Measurements from ENCODE around the gene FOXJ2.
A peak's percentile ranks its signal among the peaks of the same experiment; 100 is the strongest.
"Not testable (repeated sequence)": the region's sequence is repeated elsewhere in the genome, so short reads cannot be mapped to it uniquely, and the experiment has no call there.

FOXJ2 gene

DNA sequence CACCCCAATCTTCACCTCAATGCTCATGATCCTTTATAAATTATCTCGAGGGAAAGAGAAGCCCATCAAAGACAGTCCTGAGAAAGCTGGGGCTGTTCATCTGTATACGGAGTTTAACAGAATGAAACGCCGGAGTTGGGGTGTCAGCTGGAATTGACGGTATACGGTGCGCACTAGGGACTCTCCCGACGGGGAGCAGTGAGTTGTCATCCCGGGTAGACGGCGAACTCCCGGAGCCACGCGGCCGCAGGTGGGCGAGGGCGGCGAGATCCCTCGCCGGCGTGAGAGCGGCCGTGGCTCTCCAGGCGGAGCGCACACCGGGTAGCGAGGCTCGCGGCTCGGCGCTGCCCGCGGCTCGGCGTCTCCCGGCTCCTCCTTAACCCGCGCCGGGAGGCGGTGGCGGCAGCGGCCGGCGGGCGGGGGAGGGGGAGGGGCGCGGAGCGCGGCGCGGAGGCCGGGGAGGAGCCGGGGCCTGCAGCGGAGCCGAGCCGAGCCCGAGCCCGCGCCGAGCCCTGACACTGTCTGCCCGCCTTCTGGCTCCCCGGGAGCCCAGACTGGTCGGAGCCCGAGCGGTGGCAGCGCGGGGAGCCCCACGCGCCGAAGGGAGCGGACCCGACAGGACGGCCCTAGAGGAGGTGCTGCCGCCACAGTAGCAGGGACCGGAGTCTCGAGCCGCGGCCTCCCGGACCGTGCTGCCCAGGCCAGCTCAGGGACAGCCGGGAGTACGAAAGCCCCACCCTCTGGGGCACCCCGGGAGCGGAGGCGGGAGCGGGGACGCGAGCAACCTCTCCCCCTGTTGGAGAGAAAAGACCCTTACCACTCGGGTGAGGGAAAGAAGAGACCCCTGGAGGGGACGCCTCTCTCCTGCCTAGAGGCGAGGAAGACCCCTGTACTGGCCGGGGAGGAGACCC lies at the start of gene FOXJ2:
Gene FOXJ2 (plus strand): TSS at position 475 of the 911 bp plus-strand sequence. CDS start 7,117 bp downstream, outside the sequence.
- no peaks in the 10 kb centered on the region for H3K27me3 ChIP-seq (ENCODE audit: control insufficient read depth in 2 of 2, insufficient read depth in 2 of 2, low read length in 2 of 2)
- no peaks in the 10 kb centered on the region for H3K36me3 ChIP-seq (ENCODE audit: control insufficient read depth in 2 of 2, insufficient read depth in 2 of 2, low read length in 2 of 2)
- H3K4me3 ChIP-seq (ENCODE audit: low read length in 2 of 2) = peak within 1 kb of the TSS; percentile 80 to 90
- H3K9ac ChIP-seq (ENCODE audit: low read depth in 1 of 2, low read length in 2 of 2) = peak within 1 kb of the TSS; percentile 93 to 96
- H3K4me1 ChIP-seq (ENCODE audit: control insufficient read depth in 2 of 2, insufficient read depth in 2 of 2, low read length in 2 of 2) = peaks cover 32 to 35% of the 10 kb centered on the region in 2 donors
- peak within 1 kb of the TSS; percentile 86 to 94 for H3K27ac ChIP-seq (ENCODE audit: low read depth in 2 of 2, low read length in 2 of 2)
- no peaks in the 10 kb centered on the region for H3K9me3 ChIP-seq (ENCODE audit: control insufficient read depth in 2 of 2, low read length in 2 of 2)

GRCh38 chr12:7983019-7983418 lies 49.5 kb upstream of the FOXJ2 start:
- H3K9ac ChIP-seq (ENCODE audit: low read depth in 1 of 2, low read length in 2 of 2); H3K4me3 ChIP-seq (ENCODE audit: low read length in 2 of 2); H3K36me3 ChIP-seq (ENCODE audit: control insufficient read depth in 2 of 2, insufficient read depth in 2 of 2, low read length in 2 of 2); H3K9me3 ChIP-seq (ENCODE audit: control insufficient read depth in 2 of 2, low read length in 2 of 2); H3K27me3 ChIP-seq (ENCODE audit: control insufficient read depth in 2 of 2, insufficient read depth in 2 of 2, low read length in 2 of 2); H3K4me1 ChIP-seq (ENCODE audit: control insufficient read depth in 2 of 2, insufficient read depth in 2 of 2, low read length in 2 of 2); H3K27ac ChIP-seq (ENCODE audit: low read depth in 2 of 2, low read length in 2 of 2): not testable (repeated sequence)

GRCh38 chr12:7983460-7983859 lies 49.1 kb upstream of the FOXJ2 start:
- H3K9me3 ChIP-seq (ENCODE audit: control insufficient read depth in 2 of 2, low read length in 2 of 2); H3K4me1 ChIP-seq (ENCODE audit: control insufficient read depth in 2 of 2, insufficient read depth in 2 of 2, low read length in 2 of 2); H3K9ac ChIP-seq (ENCODE audit: low read depth in 1 of 2, low read length in 2 of 2); H3K36me3 ChIP-seq (ENCODE audit: control insufficient read depth in 2 of 2, insufficient read depth in 2 of 2, low read length in 2 of 2); H3K27ac ChIP-seq (ENCODE audit: low read depth in 2 of 2, low read length in 2 of 2); H3K27me3 ChIP-seq (ENCODE audit: control insufficient read depth in 2 of 2, insufficient read depth in 2 of 2, low read length in 2 of 2); H3K4me3 ChIP-seq (ENCODE audit: low read length in 2 of 2): not testable (repeated sequence)

DNA sequence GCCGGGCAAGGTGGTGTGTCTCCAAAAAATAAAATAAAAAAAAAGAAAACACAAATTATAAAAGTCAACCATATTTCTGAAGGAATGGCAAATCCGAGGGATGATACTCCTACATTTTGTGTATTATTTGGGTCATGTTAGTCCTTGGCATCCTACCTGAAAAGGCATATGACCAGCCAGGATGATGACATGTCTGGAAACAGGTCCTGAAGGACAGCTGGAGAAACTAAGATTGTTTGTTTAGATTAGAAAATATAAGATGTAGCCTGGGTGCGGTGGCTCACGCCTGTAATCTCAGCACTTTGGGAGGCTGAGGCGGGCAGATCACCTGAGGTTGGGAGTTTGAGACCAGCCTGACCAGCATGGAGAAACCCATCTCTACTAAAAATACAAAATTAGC lies 47.6 kb upstream of the FOXJ2 start:
- no peaks in the 10 kb centered on the region for H3K4me1 ChIP-seq (ENCODE audit: control insufficient read depth in 2 of 2, insufficient read depth in 2 of 2, low read length in 2 of 2)
- no peak overlapping the region for H3K4me3 ChIP-seq (ENCODE audit: low read length in 2 of 2)

GRCh38 chr12:7985802-7986418 lies 46.6 kb upstream of the FOXJ2 start:
- no peak overlapping the region for H3K4me3 ChIP-seq (ENCODE audit: low read length in 2 of 2)
- H3K9ac ChIP-seq (ENCODE audit: low read depth in 1 of 2, low read length in 2 of 2) = no peak overlapping the region
- no peaks in the 10 kb centered on the region for H3K27me3 ChIP-seq (ENCODE audit: control insufficient read depth in 2 of 2, insufficient read depth in 2 of 2, low read length in 2 of 2)
- H3K4me1 ChIP-seq (ENCODE audit: control insufficient read depth in 2 of 2, insufficient read depth in 2 of 2, low read length in 2 of 2) = no peaks in the 10 kb centered on the region
- H3K36me3 ChIP-seq (ENCODE audit: control insufficient read depth in 2 of 2, insufficient read depth in 2 of 2, low read length in 2 of 2) = no peaks in the 10 kb centered on the region
- no peak overlapping the region for H3K27ac ChIP-seq (ENCODE audit: low read depth in 2 of 2, low read length in 2 of 2)
- no peaks in the 10 kb centered on the region for H3K9me3 ChIP-seq (ENCODE audit: control insufficient read depth in 2 of 2, low read length in 2 of 2)

More for the DNA sequence above, 47.6 kb upstream of the FOXJ2 start:
- Histone ChIP-seq H3K36me3 (ENCODE audit: control insufficient read depth in 2 of 2, insufficient read depth in 2 of 2, low read length in 2 of 2) (no peaks in the 10 kb centered on the region), H3K9me3 (ENCODE audit: control insufficient read depth in 2 of 2, low read length in 2 of 2) (no peaks in the 10 kb centered on the region), H3K9ac (ENCODE audit: low read depth in 1 of 2, low read length in 2 of 2) (no peak overlapping the region), H3K27me3 (ENCODE audit: control insufficient read depth in 2 of 2, insufficient read depth in 2 of 2, low read length in 2 of 2) (no peaks in the 10 kb centered on the region), H3K27ac (ENCODE audit: low read depth in 2 of 2, low read length in 2 of 2) (no peak overlapping the region)

DNA sequence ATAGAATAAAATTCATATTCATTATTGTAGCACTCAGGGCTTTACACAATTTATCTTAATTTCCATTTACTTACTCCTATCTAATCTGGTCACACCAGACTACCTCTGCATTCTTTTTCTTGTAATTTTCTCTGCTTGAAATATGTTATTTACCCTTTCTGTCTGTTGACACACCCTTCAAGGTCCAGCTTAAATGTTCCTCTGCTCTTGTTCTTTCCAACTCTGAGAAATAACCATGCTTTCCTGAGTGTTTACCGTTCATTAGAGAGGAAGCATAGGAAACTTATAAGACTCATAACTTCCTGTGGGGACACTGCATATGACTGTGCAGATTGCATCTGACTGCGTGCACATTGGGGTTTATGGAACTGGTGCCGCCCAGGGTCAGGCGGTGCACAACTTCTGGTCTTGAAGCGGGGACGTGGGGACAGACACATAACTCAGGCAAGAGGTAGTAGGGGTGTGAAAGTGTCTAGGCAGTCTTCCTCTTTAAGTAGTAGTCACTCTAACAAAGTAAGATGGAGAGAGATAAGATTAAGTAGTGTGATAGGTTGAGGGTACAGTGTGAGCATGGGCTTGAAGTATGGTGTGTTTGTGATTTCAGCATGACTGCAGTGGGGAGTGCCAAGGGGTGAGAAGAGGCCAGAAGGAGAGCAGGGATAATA lies 42.6 kb upstream of the FOXJ2 start:
- no peaks in the 10 kb centered on the region for H3K27me3 ChIP-seq (ENCODE audit: control insufficient read depth in 2 of 2, insufficient read depth in 2 of 2, low read length in 2 of 2)
- H3K36me3 ChIP-seq (ENCODE audit: control insufficient read depth in 2 of 2, insufficient read depth in 2 of 2, low read length in 2 of 2) = no peaks in the 10 kb centered on the region
- H3K9me3 ChIP-seq (ENCODE audit: control insufficient read depth in 2 of 2, low read length in 2 of 2) = no peaks in the 10 kb centered on the region
- no peak overlapping the region for H3K27ac ChIP-seq (ENCODE audit: low read depth in 2 of 2, low read length in 2 of 2)
- peak overlapping the region in 1 of 2 donors; percentile 26 for H3K4me3 ChIP-seq (ENCODE audit: low read length in 2 of 2)
- H3K4me1 ChIP-seq (ENCODE audit: control insufficient read depth in 2 of 2, insufficient read depth in 2 of 2, low read length in 2 of 2) = no peaks in the 10 kb centered on the region
- no peak overlapping the region for H3K9ac ChIP-seq (ENCODE audit: low read depth in 1 of 2, low read length in 2 of 2)

- no peak overlapping the region for H3K27ac ChIP-seq (ENCODE audit: low read depth in 2 of 2, low read length in 2 of 2)
- no peak overlapping the region for H3K4me3 ChIP-seq (ENCODE audit: low read length in 2 of 2)
- no peaks in the 10 kb centered on the region for H3K27me3 ChIP-seq (ENCODE audit: control insufficient read depth in 2 of 2, insufficient read depth in 2 of 2, low read length in 2 of 2)
- no peak overlapping the region for H3K9ac ChIP-seq (ENCODE audit: low read depth in 1 of 2, low read length in 2 of 2)
- H3K9me3 ChIP-seq (ENCODE audit: control insufficient read depth in 2 of 2, low read length in 2 of 2) = no peaks in the 10 kb centered on the region
- no peaks in the 10 kb centered on the region for H3K4me1 ChIP-seq (ENCODE audit: control insufficient read depth in 2 of 2, insufficient read depth in 2 of 2, low read length in 2 of 2)
- no peaks in the 10 kb centered on the region for H3K36me3 ChIP-seq (ENCODE audit: control insufficient read depth in 2 of 2, insufficient read depth in 2 of 2, low read length in 2 of 2)
Observed at GRCh38 chr12:7991535-7991934, 41.0 kb upstream of the FOXJ2 start.

GRCh38 chr12:7994731-7995205 lies 37.7 kb upstream of the FOXJ2 start:
- Histone ChIP-seq H3K36me3 (ENCODE audit: control insufficient read depth in 2 of 2, insufficient read depth in 2 of 2, low read length in 2 of 2) (no peaks in the 10 kb centered on the region), H3K27me3 (ENCODE audit: control insufficient read depth in 2 of 2, insufficient read depth in 2 of 2, low read length in 2 of 2) (no peaks in the 10 kb centered on the region), H3K4me1 (ENCODE audit: control insufficient read depth in 2 of 2, insufficient read depth in 2 of 2, low read length in 2 of 2) (no peaks in the 10 kb centered on the region), H3K9me3 (ENCODE audit: control insufficient read depth in 2 of 2, low read length in 2 of 2) (no peaks in the 10 kb centered on the region), H3K4me3 (ENCODE audit: low read length in 2 of 2) (no peak overlapping the region), H3K27ac (ENCODE audit: low read depth in 2 of 2, low read length in 2 of 2) (peak overlapping the region in 1 of 2 donors; percentile 46), H3K9ac (ENCODE audit: low read depth in 1 of 2, low read length in 2 of 2) (no peak overlapping the region)

- Histone ChIP-seq H3K27ac (ENCODE audit: low read depth in 2 of 2, low read length in 2 of 2) (peak overlapping the region in 1 of 2 donors; percentile 46), H3K9me3 (ENCODE audit: control insufficient read depth in 2 of 2, low read length in 2 of 2) (no peaks in the 10 kb centered on the region), H3K4me3 (ENCODE audit: low read length in 2 of 2) (no peak overlapping the region)
Observed at GRCh38 chr12:7995266-7995963, 37.1 kb upstream of the FOXJ2 start.

More at GRCh38 chr12:7995266-7995963, 37.1 kb upstream of the FOXJ2 start:
- Histone ChIP-seq H3K4me1 (ENCODE audit: control insufficient read depth in 2 of 2, insufficient read depth in 2 of 2, low read length in 2 of 2) (no peaks in the 10 kb centered on the region), H3K36me3 (ENCODE audit: control insufficient read depth in 2 of 2, insufficient read depth in 2 of 2, low read length in 2 of 2) (no peaks in the 10 kb centered on the region), H3K9ac (ENCODE audit: low read depth in 1 of 2, low read length in 2 of 2) (no peak overlapping the region), H3K27me3 (ENCODE audit: control insufficient read depth in 2 of 2, insufficient read depth in 2 of 2, low read length in 2 of 2) (no peaks in the 10 kb centered on the region)
